Measurements from ENCODE around the gene GAS7.

Gene GAS7

DNA sequence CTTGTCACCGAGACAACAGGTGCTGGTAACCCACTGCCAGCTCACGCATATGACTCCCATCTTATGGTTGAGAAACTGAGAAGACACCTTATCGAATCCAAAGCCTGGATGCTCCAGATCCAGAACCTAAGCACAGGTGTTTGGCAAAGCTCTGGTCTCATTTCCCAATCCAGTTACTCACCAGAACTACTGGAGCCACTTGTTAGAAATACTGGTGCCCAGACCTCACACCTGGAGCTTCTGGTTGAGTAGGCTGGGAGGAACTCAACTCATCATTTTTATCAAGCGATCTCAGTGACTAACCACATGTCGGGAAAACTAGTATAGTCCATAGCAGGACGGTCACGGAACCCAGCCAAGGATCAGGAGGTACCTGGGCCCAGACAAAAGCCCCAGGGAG lies 206.6 kb downstream of the GAS7 start:
- no peak for TF ChIP-seq TOX (CRISPR knock-in tag; IDR thresholded peaks at IDR 0.05; ENCODE audit: borderline replicate concordance)
- TF ChIP-seq GLIS3 (CRISPR knock-in tag; IDR thresholded peaks at IDR 0.05) = no peak
- TF ChIP-seq TCF4 (CRISPR knock-in tag; IDR thresholded peaks at IDR 0.05; ENCODE audit: borderline replicate concordance) = no peak
- TF ChIP-seq, protein P1, sequence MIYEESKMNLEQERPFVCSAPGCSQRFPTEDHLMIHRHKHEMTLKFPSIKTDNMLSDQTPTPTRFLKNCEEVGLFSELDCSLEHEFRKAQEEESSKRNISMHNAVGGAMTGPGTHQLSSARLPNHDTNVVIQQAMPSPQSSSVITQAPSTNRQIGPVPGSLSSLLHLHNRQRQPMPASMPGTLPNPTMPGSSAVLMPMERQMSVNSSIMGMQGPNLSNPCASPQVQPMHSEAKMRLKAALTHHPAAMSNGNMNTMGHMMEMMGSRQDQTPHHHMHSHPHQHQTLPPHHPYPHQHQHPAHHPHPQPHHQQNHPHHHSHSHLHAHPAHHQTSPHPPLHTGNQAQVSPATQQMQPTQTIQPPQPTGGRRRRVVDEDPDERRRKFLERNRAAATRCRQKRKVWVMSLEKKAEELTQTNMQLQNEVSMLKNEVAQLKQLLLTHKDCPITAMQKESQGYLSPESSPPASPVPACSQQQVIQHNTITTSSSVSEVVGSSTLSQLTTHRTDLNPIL (CRISPR knock-in tag; IDR thresholded peaks at IDR 0.05; ENCODE audit: low read depth) = no peak
- no peak for TF ChIP-seq ZNF70 (CRISPR knock-in tag; IDR thresholded peaks at IDR 0.05)
- TF ChIP-seq ESRRG (CRISPR knock-in tag; IDR thresholded peaks at IDR 0.05) = no peak
- TF ChIP-seq PATZ1 (CRISPR knock-in tag; IDR thresholded peaks at IDR 0.05; ENCODE audit: borderline replicate concordance) = no peak
- TF ChIP-seq ZNF8 (CRISPR knock-in tag; IDR thresholded peaks at IDR 0.05) = no peak
- no peak for ATAC-seq

GRCh38 chr17:9991351-9991750 lies 207.1 kb downstream of the GAS7 start:
- TF ChIP-seq ISL1 (CRISPR knock-in tag; IDR thresholded peaks at IDR 0.05) = no peak
- no peak for TF ChIP-seq ZNF565 (CRISPR knock-in tag; conservative IDR thresholded peaks at IDR 0.05; ENCODE audit: low read depth)
- no peak for TF ChIP-seq PPARA (CRISPR knock-in tag; IDR thresholded peaks at IDR 0.05; ENCODE audit: borderline replicate concordance)
- TF ChIP-seq ZFP30 (CRISPR knock-in tag; IDR thresholded peaks at IDR 0.05) = no peak
- no peak for TF ChIP-seq GLIS3 (CRISPR knock-in tag; IDR thresholded peaks at IDR 0.05)
- TF ChIP-seq ZNF70 (CRISPR knock-in tag; IDR thresholded peaks at IDR 0.05) = no peak
- TF ChIP-seq RARB (CRISPR knock-in tag; IDR thresholded peaks at IDR 0.05) = no peak
- no peak for TF ChIP-seq TCF4 (CRISPR knock-in tag; IDR thresholded peaks at IDR 0.05; ENCODE audit: borderline replicate concordance)
- TF ChIP-seq ARNTL (CRISPR knock-in tag; IDR thresholded peaks at IDR 0.05; ENCODE audit: borderline replicate concordance, low read depth) = no peak
- no peak for TF ChIP-seq ZC3H10 (CRISPR knock-in tag; IDR thresholded peaks at IDR 0.05)
- TF ChIP-seq ZFP3 (CRISPR knock-in tag; IDR thresholded peaks at IDR 0.05) = no peak
- TF ChIP-seq, protein P1 (CRISPR knock-in tag; IDR thresholded peaks at IDR 0.05; ENCODE audit: low read depth) = no peak
- no peak for TF ChIP-seq CSRNP3 (CRISPR knock-in tag; IDR thresholded peaks at IDR 0.05)
- no peak for TF ChIP-seq SNAI2 (CRISPR knock-in tag; IDR thresholded peaks at IDR 0.05)
- no peak for TF ChIP-seq BACH2 (CRISPR knock-in tag; IDR thresholded peaks at IDR 0.05; ENCODE audit: borderline replicate concordance)
- TF ChIP-seq OSR1 (CRISPR knock-in tag; IDR thresholded peaks at IDR 0.05) = no peak
- TF ChIP-seq ESRRG (CRISPR knock-in tag; IDR thresholded peaks at IDR 0.05) = no peak
- no peak for ATAC-seq

GRCh38 chr17:9987779-9988585 lies 210.4 kb downstream of the GAS7 start:
- ATAC-seq = peak; percentile 34; the same call in 1 of the 3 replicates
- TF ChIP-seq ZFP30 (CRISPR knock-in tag; IDR thresholded peaks at IDR 0.05) = no peak
- TF ChIP-seq ZFP3 (CRISPR knock-in tag; IDR thresholded peaks at IDR 0.05) = no peak
- no peak for TF ChIP-seq PPARA (CRISPR knock-in tag; IDR thresholded peaks at IDR 0.05; ENCODE audit: borderline replicate concordance)
- TF ChIP-seq GLIS3 (CRISPR knock-in tag; IDR thresholded peaks at IDR 0.05) = no peak
- TF ChIP-seq PATZ1 (CRISPR knock-in tag; IDR thresholded peaks at IDR 0.05; ENCODE audit: borderline replicate concordance) = no peak
- no peak for TF ChIP-seq ZC3H10 (CRISPR knock-in tag; IDR thresholded peaks at IDR 0.05)
- TF ChIP-seq CSDC2 (CRISPR knock-in tag; IDR thresholded peaks at IDR 0.05) = no peak
